ENCODE results near the gene PRDM16. TPM values are rescaled to one million over a fixed set of nuclear protein-coding genes. Genes with fewer than 3 reads are reported as not detected.

Gene PRDM16
- total RNA-seq, 1 experiment from 2014 or later = 1.6 TPM

DNA sequence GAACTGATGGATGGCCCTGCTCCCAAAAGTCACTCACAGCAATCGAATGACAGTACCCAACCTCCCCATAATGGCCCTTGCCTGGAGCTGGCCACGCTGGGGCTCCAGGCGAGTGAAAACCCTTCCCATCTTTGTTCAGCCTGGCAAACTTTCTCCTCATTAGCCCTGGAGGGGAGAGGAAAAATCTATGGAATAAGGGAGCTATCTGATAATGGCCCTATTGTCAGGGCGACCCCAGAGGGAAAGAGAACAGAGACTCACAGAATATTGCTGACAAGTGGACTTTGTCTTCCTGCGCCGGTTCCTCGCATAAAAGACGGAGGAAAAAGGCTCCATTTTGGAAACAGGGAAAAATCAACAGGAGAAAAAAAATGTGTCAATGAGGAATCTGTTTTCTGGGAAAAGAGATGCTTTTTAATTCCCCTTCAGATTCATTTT lies 372.4 kb downstream of the PRDM16 start (continued):
- TF ChIP-seq AFF4 (CRISPR knock-in tag; IDR thresholded peaks at IDR 0.05; ENCODE audit: borderline replicate concordance) = no peak
- TF ChIP-seq, protein P1, sequence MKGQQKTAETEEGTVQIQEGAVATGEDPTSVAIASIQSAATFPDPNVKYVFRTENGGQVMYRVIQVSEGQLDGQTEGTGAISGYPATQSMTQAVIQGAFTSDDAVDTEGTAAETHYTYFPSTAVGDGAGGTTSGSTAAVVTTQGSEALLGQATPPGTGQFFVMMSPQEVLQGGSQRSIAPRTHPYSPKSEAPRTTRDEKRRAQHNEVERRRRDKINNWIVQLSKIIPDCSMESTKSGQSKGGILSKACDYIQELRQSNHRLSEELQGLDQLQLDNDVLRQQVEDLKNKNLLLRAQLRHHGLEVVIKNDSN (CRISPR knock-in tag; IDR thresholded peaks at IDR 0.05) = no peak
- TF ChIP-seq ESRRA (CRISPR knock-in tag; IDR thresholded peaks at IDR 0.05; ENCODE audit: borderline replicate concordance) = no peak
- TF ChIP-seq ZBTB21 (CRISPR knock-in tag; IDR thresholded peaks at IDR 0.05; ENCODE audit: borderline replicate concordance) = no peak
- no peak for TF ChIP-seq NR1H2 (CRISPR knock-in tag; IDR thresholded peaks at IDR 0.05)
- TF ChIP-seq, protein P2, sequence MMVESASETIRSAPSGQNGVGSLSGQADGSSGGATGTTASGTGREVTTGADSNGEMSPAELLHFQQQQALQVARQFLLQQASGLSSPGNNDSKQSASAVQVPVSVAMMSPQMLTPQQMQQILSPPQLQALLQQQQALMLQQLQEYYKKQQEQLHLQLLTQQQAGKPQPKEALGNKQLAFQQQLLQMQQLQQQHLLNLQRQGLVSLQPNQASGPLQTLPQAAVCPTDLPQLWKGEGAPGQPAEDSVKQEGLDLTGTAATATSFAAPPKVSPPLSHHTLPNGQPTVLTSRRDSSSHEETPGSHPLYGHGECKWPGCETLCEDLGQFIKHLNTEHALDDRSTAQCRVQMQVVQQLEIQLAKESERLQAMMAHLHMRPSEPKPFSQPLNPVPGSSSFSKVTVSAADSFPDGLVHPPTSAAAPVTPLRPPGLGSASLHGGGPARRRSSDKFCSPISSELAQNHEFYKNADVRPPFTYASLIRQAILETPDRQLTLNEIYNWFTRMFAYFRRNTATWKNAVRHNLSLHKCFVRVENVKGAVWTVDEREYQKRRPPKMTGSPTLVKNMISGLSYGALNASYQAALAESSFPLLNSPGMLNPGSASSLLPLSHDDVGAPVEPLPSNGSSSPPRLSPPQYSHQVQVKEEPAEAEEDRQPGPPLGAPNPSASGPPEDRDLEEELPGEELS (CRISPR knock-in tag; IDR thresholded peaks at IDR 0.05) = no peak
- TF ChIP-seq MYBL2 (CRISPR knock-in tag; IDR thresholded peaks at IDR 0.05) = no peak
- TF ChIP-seq FOXP1 (CRISPR knock-in tag; IDR thresholded peaks at IDR 0.05; ENCODE audit: borderline replicate concordance) = no peak
- no peak for TF ChIP-seq NR2C2 (CRISPR knock-in tag; IDR thresholded peaks at IDR 0.05)
- TF ChIP-seq, protein P3, sequence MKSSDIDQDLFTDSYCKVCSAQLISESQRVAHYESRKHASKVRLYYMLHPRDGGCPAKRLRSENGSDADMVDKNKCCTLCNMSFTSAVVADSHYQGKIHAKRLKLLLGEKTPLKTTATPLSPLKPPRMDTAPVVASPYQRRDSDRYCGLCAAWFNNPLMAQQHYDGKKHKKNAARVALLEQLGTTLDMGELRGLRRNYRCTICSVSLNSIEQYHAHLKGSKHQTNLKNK (CRISPR knock-in tag; IDR thresholded peaks at IDR 0.05) = no peak

GRCh38 chr1:3441880-3442279 lies 372.9 kb downstream of the PRDM16 start:
- Mint-ChIP-seq H3K4me3 (no peak overlapping the region), H3K27me3 (ENCODE audit: low read depth) (no peaks in the 10 kb centered on the region), H3K9me3 (no peaks in the 10 kb centered on the region), H3K36me3 (no peaks in the 10 kb centered on the region), H3K27ac (no peak overlapping the region), H3K4me1 (no peaks in the 10 kb centered on the region)
- ChIA-PET POLR2A (no interaction called here), CTCF (interaction anchor here (0.6 to 5.3 kb wide), 9 partner anchors 10 to 85 kb away, joined by 3 to 24 read pairs (median 4); no protein-coding TSS in a partner anchor)
- no peak for ATAC-seq
- DNase-seq (ENCODE audit: low spot score) = no peak
- no peak for TF ChIP-seq IRF2 (CRISPR knock-in tag; IDR thresholded peaks at IDR 0.05; ENCODE audit: borderline replicate concordance, low read depth)
- no peak for TF ChIP-seq ZNF671 (CRISPR knock-in tag; IDR thresholded peaks at IDR 0.05)
- TF ChIP-seq TEAD4 (CRISPR knock-in tag; IDR thresholded peaks at IDR 0.05) = no peak
- no peak for TF ChIP-seq KAT7 (CRISPR knock-in tag; IDR thresholded peaks at IDR 0.05; ENCODE audit: borderline replicate concordance)
- TF ChIP-seq GRHL2 (CRISPR knock-in tag; IDR thresholded peaks at IDR 0.05; ENCODE audit: insufficient replicate concordance, severe bottlenecking) = no peak
- no peak for TF ChIP-seq ZBTB21 (CRISPR knock-in tag; IDR thresholded peaks at IDR 0.05; ENCODE audit: borderline replicate concordance)
- TF ChIP-seq ZNF138 (CRISPR knock-in tag; conservative IDR thresholded peaks at IDR 0.05) = no peak
- no peak for TF ChIP-seq SMAD4 (CRISPR knock-in tag; IDR thresholded peaks at IDR 0.05)
- no peak for TF ChIP-seq JAZF1 (CRISPR knock-in tag; IDR thresholded peaks at IDR 0.05)
- no peak for TF ChIP-seq ERG (CRISPR knock-in tag; IDR thresholded peaks at IDR 0.05)
- no peak for TF ChIP-seq NR1H2 (CRISPR knock-in tag; IDR thresholded peaks at IDR 0.05)
- TF ChIP-seq NFE2L1 (CRISPR knock-in tag; IDR thresholded peaks at IDR 0.05) = no peak
- no peak for TF ChIP-seq ZNF425 (CRISPR knock-in tag; conservative IDR thresholded peaks at IDR 0.05)
- no peak for TF ChIP-seq MXD4 (CRISPR knock-in tag; IDR thresholded peaks at IDR 0.05; ENCODE audit: borderline replicate concordance)
- TF ChIP-seq ATF2 (CRISPR knock-in tag; IDR thresholded peaks at IDR 0.05; ENCODE audit: borderline replicate concordance, low read depth) = no peak
- no peak for TF ChIP-seq TCF7 (CRISPR knock-in tag; IDR thresholded peaks at IDR 0.05; ENCODE audit: low read depth)
